ENCODE data around the gene KRTCAP3.

DNA sequence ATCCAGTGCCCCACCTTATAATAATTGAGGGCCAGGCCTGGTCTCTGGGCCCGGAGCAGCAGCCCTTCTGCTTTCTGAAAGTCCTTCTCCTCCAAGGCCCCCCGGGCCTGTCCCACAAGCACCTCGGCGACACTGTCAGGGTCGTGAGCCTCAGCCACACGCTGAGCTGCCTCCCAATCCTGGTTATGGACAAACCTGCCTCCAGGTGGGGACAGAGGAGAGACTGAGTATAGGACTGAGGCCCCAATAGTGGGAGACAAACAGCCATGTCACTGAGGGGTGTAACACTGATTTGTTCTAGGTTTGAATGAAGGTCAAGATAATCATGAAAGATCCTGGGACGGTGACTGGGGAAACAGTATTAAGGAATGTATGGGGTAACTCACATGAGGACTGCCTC lies 11.8 kb downstream of the KRTCAP3 start:
- TF ChIP-seq EP400 (IDR thresholded peaks at IDR 0.05) (no peak), NR3C1 (CRISPR knock-in tag; IDR thresholded peaks at IDR 0.05) (no peak), ETV5 (CRISPR knock-in tag; IDR thresholded peaks at IDR 0.05; ENCODE audit: low read depth) (no peak)
- TF ChIP-seq, protein P1, sequence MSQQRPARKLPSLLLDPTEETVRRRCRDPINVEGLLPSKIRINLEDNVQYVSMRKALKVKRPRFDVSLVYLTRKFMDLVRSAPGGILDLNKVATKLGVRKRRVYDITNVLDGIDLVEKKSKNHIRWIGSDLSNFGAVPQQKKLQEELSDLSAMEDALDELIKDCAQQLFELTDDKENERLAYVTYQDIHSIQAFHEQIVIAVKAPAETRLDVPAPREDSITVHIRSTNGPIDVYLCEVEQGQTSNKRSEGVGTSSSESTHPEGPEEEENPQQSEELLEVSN (IDR thresholded peaks at IDR 0.05; ENCODE audit: borderline replicate concordance in 1 of 2, extremely low read depth in 1 of 2, insufficient read depth in 1 of 2, insufficient read length in 1 of 2, low read depth in 1 of 2, low read length in 1 of 2, poor library complexity in 1 of 2, severe bottlenecking in 1 of 2): no peak
